Thoracic aorta (tissue), 2 donors: ENCODE results near the gene RNF26. TPM values are rescaled to one million over a fixed set of nuclear protein-coding genes. Genes with fewer than 3 reads are reported as not detected.
"Not testable (repeated sequence)": the region's sequence is repeated elsewhere in the genome, so short reads cannot be mapped to it uniquely, and the experiment has no call there.

Experiments used
- ATAC-seq: fragments of 150-250 bp; one replicate; pipeline ENCODE4 v1.8.0; 2017; ENCODE audit warnings: low read depth; ENCODE audit not compliant: insufficient number of reproducible peaks, low FRiP score
- DNase-seq: peaks from one replicate; pipeline ENCODE4 v3.0.0-alpha.2; 2020; ENCODE audit warnings: low spot score
- H3K27ac ChIP-seq, 2 donors: fragments of 200-600 bp; sonication (generic); 1 replicate in 1 of 2; 2 replicates in 1 of 2; pipeline ENCODE4 v1.5.1; 2016; ENCODE audit warnings: mild to moderate bottlenecking in 2 of 2, moderate library complexity in 2 of 2
- H3K27me3 ChIP-seq: fragments of 200-600 bp; sonication (generic); replicated peaks from 2 replicates; pipeline ENCODE4 v1.6.0; 2016; ENCODE audit warnings: mild to moderate bottlenecking; ENCODE audit not compliant: insufficient read depth
- H3K36me3 ChIP-seq: fragments of 200-600 bp; sonication (generic); one replicate; pipeline ENCODE4 v1.5.1; 2016
- H3K4me1 ChIP-seq, 2 donors: fragments of 200-600 bp; sonication (generic); 1 replicate in 1 of 2; 2 replicates in 1 of 2; pipeline versions ENCODE4 v1.5.1 to v1.6.0; 2016; ENCODE audit warnings: low read depth in 2 of 2, mild to moderate bottlenecking in 1 of 2; ENCODE audit not compliant: control insufficient read depth in 1 of 2
- H3K4me3 ChIP-seq: fragments of 200-600 bp; sonication (generic); 2 replicates; pipeline ENCODE4 v1.5.1; 2016; ENCODE audit warnings: mild to moderate bottlenecking
- H3K9me3 ChIP-seq: fragments of 200-600 bp; sonication (generic); 2 replicates; pipeline ENCODE4 v1.5.1; 2016
- total RNA-seq, 2 donors: library from RNA; depleted of rRNA; stranded (reverse); fragments of >200 nt; gene quantifications; one replicate each; pipeline versions ENCODE4 v1.1.0 to v1.2.3, GENCODE V29; 2016
- TF ChIP-seq, protein P1 (sequence below): fragments of 200-600 bp; sonication (generic); IDR thresholded peaks from one replicate; pipeline ENCODE4 v1.5.1; 2019; ENCODE audit warnings: antibody characterized with exemption

Gene RNF26
- total RNA-seq, 2 donors from 2014 or later, result 11.0 to 12.1 TPM

- Histone ChIP-seq H3K4me3 (no peak overlapping the region), H3K4me1 (peaks cover 10 to 30% of the 10 kb centered on the region in 2 donors), H3K36me3 (no peaks in the 10 kb centered on the region), H3K27me3 (no peaks in the 10 kb centered on the region), H3K9me3 (no peaks in the 10 kb centered on the region), H3K27ac (no peak overlapping the region)
- TF ChIP-seq, protein P1, sequence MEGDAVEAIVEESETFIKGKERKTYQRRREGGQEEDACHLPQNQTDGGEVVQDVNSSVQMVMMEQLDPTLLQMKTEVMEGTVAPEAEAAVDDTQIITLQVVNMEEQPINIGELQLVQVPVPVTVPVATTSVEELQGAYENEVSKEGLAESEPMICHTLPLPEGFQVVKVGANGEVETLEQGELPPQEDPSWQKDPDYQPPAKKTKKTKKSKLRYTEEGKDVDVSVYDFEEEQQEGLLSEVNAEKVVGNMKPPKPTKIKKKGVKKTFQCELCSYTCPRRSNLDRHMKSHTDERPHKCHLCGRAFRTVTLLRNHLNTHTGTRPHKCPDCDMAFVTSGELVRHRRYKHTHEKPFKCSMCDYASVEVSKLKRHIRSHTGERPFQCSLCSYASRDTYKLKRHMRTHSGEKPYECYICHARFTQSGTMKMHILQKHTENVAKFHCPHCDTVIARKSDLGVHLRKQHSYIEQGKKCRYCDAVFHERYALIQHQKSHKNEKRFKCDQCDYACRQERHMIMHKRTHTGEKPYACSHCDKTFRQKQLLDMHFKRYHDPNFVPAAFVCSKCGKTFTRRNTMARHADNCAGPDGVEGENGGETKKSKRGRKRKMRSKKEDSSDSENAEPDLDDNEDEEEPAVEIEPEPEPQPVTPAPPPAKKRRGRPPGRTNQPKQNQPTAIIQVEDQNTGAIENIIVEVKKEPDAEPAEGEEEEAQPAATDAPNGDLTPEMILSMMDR, result no peak
- no peak for ATAC-seq
- no peak for DNase-seq
Measured at GRCh38 chr11:119380160-119380826, 46.0 kb downstream of the RNF26 start.

DNA sequence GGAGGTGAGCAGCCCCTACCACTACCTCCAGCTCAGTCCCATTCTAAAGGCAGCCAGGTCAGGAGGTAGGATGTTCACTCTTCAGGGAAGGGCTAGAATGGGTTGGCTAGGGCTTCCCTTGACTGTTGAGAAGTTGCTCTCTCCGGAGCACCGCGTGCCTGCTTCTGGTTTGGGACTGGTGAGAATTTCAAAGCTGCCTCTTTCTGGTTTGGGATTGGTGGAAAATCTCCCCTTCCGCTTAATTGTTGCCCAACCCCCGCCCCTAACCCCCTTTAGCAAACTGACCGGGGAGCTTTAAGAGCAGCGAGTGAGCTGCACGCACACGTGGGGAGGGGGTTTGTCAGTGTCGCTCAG lies 46.5 kb downstream of the RNF26 start:
- no peaks in the 10 kb centered on the region for H3K9me3 ChIP-seq
- peak overlapping the region; percentile 69 for H3K4me3 ChIP-seq
- no peak for DNase-seq
- H3K27ac ChIP-seq, result no peak overlapping the region
- peaks cover 8 to 25% of the 10 kb centered on the region in 2 donors for H3K4me1 ChIP-seq
- no peaks in the 10 kb centered on the region for H3K27me3 ChIP-seq
- TF ChIP-seq, protein P1, result no peak
- H3K36me3 ChIP-seq, result no peaks in the 10 kb centered on the region
- ATAC-seq, result no peak

DNA sequence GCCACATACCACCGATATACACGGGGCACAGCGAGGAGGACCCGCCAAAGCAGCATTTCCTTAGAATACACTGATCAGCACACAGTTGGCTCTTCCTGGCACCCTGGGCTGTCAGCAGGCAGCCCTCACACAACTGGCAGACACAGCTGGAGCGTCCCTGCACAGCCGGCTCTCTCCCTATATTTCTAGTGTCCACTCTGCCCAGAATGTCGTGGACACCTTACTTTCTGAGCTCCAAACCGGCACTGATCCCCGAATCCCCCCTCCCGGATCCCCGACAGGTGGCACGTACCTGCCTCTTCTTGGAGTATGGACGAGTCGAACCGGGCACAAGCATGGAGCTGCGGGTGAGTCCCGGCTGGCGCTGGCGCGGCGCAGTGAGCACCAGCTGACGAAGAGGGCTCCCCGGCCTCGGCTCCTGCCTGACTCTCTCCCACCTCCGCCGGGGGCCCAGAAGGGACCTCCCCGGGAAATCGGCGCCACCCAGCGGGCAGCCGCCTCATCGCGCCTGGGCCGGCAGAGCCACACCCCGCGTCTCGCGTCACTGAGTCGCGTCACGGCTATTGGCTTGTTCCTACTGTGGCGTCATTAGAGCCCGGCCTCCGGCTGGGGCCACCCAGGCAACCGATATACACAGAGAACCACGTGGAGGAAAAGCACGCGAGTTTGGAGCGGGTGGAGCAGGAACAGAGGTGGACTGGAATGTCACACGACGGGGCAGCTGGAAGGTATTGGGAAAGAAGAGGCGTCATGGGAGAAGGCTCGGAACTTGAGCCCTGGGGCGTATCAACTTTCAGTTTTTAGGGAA lies 47.1 kb downstream of the RNF26 start, which contains the start of gene USP2:
Gene USP2 (minus strand): TSS at position 510 of the 808 bp plus-strand sequence. CDS start 8,210 bp downstream, outside the sequence.
- TF ChIP-seq, protein P1, result peak; percentile 90
- DNase-seq (peak; percentile 92), ATAC-seq (peak; percentile 97)
- Histone ChIP-seq H3K4me3 (peak within 1 kb of the TSS; percentile 69), H3K27me3 (no peaks in the 10 kb centered on the region), H3K4me1 (peaks cover 5 to 19% of the 10 kb centered on the region in 2 donors), H3K27ac (no peak within 1 kb of the TSS), H3K9me3 (no peaks in the 10 kb centered on the region), H3K36me3 (no peaks in the 10 kb centered on the region)

- peaks cover 5 to 16% of the 10 kb centered on the region in 2 donors for H3K4me1 ChIP-seq
- H3K27ac ChIP-seq, result no peak overlapping the region
Measured at GRCh38 chr11:119382101-119382500, 47.8 kb downstream of the RNF26 start.

GRCh38 chr11:119382513-119382912 lies 48.2 kb downstream of the RNF26 start:
- not testable (repeated sequence) for H3K4me3 ChIP-seq, ATAC-seq, DNase-seq, H3K27ac ChIP-seq, H3K36me3 ChIP-seq, H3K9me3 ChIP-seq, H3K27me3 ChIP-seq
- peaks cover 5 to 16% of the 10 kb centered on the region in 2 donors for H3K4me1 ChIP-seq

More at GRCh38 chr11:119382101-119382500, 47.8 kb downstream of the RNF26 start:
- ATAC-seq (no peak), DNase-seq (no peak)
- TF ChIP-seq, protein P1, result no peak
- H3K4me3 ChIP-seq, result peak overlapping the region; percentile 69
- H3K27me3 ChIP-seq, result no peaks in the 10 kb centered on the region
- no peaks in the 10 kb centered on the region for H3K9me3 ChIP-seq
- H3K36me3 ChIP-seq, result no peaks in the 10 kb centered on the region
